ENCODE results near the gene FERMT3. TPM values are rescaled to one million over a fixed set of nuclear protein-coding genes. Genes with fewer than 3 reads are reported as not detected.
"Not testable (repeated sequence)": the region's sequence is repeated elsewhere in the genome, so short reads cannot be mapped to it uniquely, and the experiment has no call there.

FERMT3 gene
- total RNA-seq, 4 donors from 2014 or later, result 2.8 to 10.4 (median 6.1) TPM

GRCh38 chr11:64246621-64246870 is 40.0 kb downstream of the FERMT3 start:
- peak; percentile 3 to 67 for TF ChIP-seq POLR2A (IDR thresholded peaks at IDR 0.05)

GRCh38 chr11:64246871-64247728 is 40.6 kb downstream of the FERMT3 start, which contains the start of gene PPP1R14B:
PPP1R14B (minus strand) TSS chr11:64246943; CDS start chr11:64246673, 270 bp downstream.
- peaks cover 0 to 9% of the 10 kb centered on the region in 2 donors for H3K36me3 ChIP-seq
- TF ChIP-seq CTCF (IDR thresholded peaks at IDR 0.05 in 4 of 5, conservative IDR thresholded peaks at IDR 0.05 in 1 of 5) (peak in 4 of 5 experiments; percentile 25 to 31 (median 28)), POLR2A (IDR thresholded peaks at IDR 0.05) (peak; percentile 49 to 64)
- H3K4me1 ChIP-seq, result peaks cover 38 to 47% of the 10 kb centered on the region in 2 donors
- DNase-seq (peak; percentile 84 to 86), ATAC-seq (peak; percentile 52 to 62)
- H3K4me3 ChIP-seq, result peak within 1 kb of the TSS; percentile 80 to 98 (median 94)
- intact Hi-C loops (cut with DNase I; ENCODE audit: low total_unique reads), result loop anchor here (1.0 to 10.0 kb wide), 2 partner anchors 23 to 628 kb away; partner anchors contain the start of gene EHD1
- peak within 1 kb of the TSS; percentile 92 to 100 (median 96) for H3K27ac ChIP-seq
- no peaks in the 10 kb centered on the region for H3K9me3 ChIP-seq
- in situ Hi-C loops (cut with MboI; ENCODE audit: low sequenced_read_pairs in 4 of 4), result no loop called here
- H3K27me3 ChIP-seq, result no peaks in the 10 kb centered on the region

More at GRCh38 chr11:64246621-64246870, 40.0 kb downstream of the FERMT3 start:
- DNase-seq; H3K9me3 ChIP-seq; in situ Hi-C loops (cut with MboI; ENCODE audit: low sequenced_read_pairs in 4 of 4); H3K27me3 ChIP-seq; H3K36me3 ChIP-seq: not testable (repeated sequence)
- Histone ChIP-seq H3K4me1 (peaks cover 37 to 46% of the 10 kb centered on the region in 2 donors), H3K4me3 (peak overlapping the region; percentile 80 to 98 (median 94)), H3K27ac (peak overlapping the region; percentile 92 to 100 (median 96))
- intact Hi-C loops (cut with DNase I; ENCODE audit: low total_unique reads), result loop anchor here (10.0 kb wide), 1 partner anchor 628 kb away; the partner anchor contains the start of gene EHD1
- ATAC-seq, result peak; percentile 13 to 27

GRCh38 chr11:64247729-64248531 is 41.4 kb downstream of the FERMT3 start:
- H3K36me3 ChIP-seq, result peaks cover 0 to 9% of the 10 kb centered on the region in 2 donors
- H3K27me3 ChIP-seq, result no peaks in the 10 kb centered on the region
- H3K27ac ChIP-seq, result peak overlapping the region; percentile 87 to 99 (median 92)
- ATAC-seq (no peak), DNase-seq (no peak)
- peak overlapping the region; percentile 71 to 98 (median 88) for H3K4me3 ChIP-seq
- H3K4me1 ChIP-seq, result peaks cover 37 to 47% of the 10 kb centered on the region in 2 donors
- no peak for TF ChIP-seq POLR2A (IDR thresholded peaks at IDR 0.05)
- no peak for TF ChIP-seq CTCF (IDR thresholded peaks at IDR 0.05 in 4 of 5, conservative IDR thresholded peaks at IDR 0.05 in 1 of 5)
- intact Hi-C loops (cut with DNase I; ENCODE audit: low total_unique reads) (loop anchor here (1.0 to 10.0 kb wide), 2 partner anchors 22 to 627 kb away; partner anchors contain the start of gene EHD1), in situ Hi-C loops (cut with MboI; ENCODE audit: low sequenced_read_pairs in 4 of 4) (no loop called here)
- no peaks in the 10 kb centered on the region for H3K9me3 ChIP-seq

GRCh38 chr11:64248578-64248977 is 42.1 kb downstream of the FERMT3 start:
- no peak overlapping the region for H3K27ac ChIP-seq
- no peak for ATAC-seq
- no peak for DNase-seq
- no peak overlapping the region for H3K4me3 ChIP-seq
- no peak for TF ChIP-seq CTCF (IDR thresholded peaks at IDR 0.05 in 4 of 5, conservative IDR thresholded peaks at IDR 0.05 in 1 of 5)
- in situ Hi-C loops (cut with MboI; ENCODE audit: low sequenced_read_pairs in 4 of 4), result no loop called here
- no peaks in the 10 kb centered on the region for H3K9me3 ChIP-seq
- peaks cover 0 to 8% of the 10 kb centered on the region in 2 donors for H3K36me3 ChIP-seq
- intact Hi-C loops (cut with DNase I; ENCODE audit: low total_unique reads), result loop anchor here (10.0 kb wide), 1 partner anchor 626 kb away; the partner anchor contains the start of gene EHD1
- H3K4me1 ChIP-seq, result peaks cover 44 to 47% of the 10 kb centered on the region in 2 donors
- H3K27me3 ChIP-seq, result no peaks in the 10 kb centered on the region

All from gastrocnemius medialis (tissue), 4 donors.